Stimulated activated CD8-positive, alpha-beta memory T cell treated with anti-CD3 and anti-CD28 coated beads, Interleukin-4, amount 100 ng/mL, for 1 hour (primary cell): Measurements from ENCODE around the gene POP7.
A peak's percentile ranks its signal among the peaks of the same experiment; 100 is the strongest.
"Not testable (repeated sequence)": the region's sequence is repeated elsewhere in the genome, so short reads cannot be mapped to it uniquely, and the experiment has no call there.

Experiments used
- DNase-seq, 2 donors: peaks; one replicate each; pipeline ENCODE4 v3.0.0-alpha.2; 2020; ENCODE audit warnings: low read depth in 2 of 2, low spot score in 1 of 2

The POP7 gene

DNA sequence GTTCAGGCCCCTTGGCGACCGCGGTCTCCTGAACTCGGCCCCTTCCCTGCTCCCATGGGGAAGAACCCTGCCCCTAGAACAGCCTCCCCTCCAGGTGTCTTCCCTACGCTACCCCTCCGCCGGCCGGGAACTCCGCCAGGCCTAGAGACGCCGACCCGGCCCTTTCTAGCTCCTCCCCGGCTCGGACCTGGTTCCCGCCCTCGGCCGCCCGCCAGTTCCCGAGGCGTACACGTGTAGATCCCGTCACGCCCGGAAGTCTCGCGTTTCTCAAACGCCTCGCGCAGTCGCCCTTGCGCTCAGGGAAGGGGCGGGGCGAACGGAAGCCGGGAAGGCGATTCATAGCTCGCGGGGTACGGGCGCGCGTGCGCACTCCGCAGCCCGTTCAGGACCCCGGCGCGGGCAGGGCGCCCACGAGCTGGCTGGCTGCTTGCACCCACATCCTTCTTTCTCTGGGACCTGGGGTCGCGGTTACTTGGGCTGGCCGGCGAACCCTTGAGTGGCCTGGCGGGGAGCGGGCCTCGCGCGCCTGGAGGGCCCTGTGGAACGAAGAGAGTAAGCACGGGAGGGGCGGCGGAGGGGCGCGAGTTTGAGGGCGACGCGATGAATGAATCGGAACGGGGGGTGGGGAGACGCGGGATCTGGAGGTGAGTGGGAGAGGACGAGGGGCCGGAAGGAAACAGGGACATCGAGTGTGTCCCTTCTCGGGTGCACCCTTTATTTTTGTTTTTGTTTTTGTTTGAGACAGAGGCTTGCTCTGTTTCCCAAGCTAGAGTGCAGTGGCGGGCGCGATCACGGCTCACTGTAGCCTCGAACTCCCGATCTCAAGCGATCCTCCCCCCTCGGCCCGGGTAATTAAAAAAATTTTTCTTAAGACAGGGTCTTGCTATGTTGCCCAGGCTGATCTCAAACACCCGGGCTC is at the start of gene POP7:
Gene POP7 (plus strand): TSS at position 369 of the 919 bp plus-strand sequence. CDS start 710 bp downstream, outside the sequence.
- DNase-seq, result peak; percentile 96

DNA sequence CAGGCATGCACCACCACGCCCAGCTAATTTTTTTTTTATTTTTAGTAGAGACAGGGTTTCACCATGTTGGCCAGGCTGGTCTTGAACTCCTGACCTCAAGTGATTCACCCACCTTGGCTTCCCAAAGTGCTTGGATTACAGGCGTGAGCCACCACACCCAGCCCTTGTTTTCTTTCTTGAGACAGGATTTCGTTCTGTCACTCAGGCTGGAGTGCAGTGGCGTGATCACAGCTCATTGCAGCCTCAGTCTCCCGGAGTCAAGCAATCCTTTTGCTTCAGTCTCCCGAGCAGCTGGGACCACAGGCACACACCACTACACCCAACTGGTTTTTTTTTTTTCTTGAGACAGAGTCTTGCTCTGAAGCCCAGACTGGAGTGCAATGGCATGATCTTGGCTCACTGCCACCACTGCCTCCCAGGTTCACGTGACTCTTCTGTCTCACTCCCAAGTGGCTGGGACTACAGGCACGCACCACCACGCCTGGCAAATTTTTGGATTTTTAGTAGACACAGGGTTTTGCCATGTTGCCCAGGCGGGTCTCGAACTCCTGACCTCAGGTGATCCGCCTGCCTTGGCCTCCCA is 43.6 kb upstream of the POP7 start:
- not testable (repeated sequence) for DNase-seq

DNA sequence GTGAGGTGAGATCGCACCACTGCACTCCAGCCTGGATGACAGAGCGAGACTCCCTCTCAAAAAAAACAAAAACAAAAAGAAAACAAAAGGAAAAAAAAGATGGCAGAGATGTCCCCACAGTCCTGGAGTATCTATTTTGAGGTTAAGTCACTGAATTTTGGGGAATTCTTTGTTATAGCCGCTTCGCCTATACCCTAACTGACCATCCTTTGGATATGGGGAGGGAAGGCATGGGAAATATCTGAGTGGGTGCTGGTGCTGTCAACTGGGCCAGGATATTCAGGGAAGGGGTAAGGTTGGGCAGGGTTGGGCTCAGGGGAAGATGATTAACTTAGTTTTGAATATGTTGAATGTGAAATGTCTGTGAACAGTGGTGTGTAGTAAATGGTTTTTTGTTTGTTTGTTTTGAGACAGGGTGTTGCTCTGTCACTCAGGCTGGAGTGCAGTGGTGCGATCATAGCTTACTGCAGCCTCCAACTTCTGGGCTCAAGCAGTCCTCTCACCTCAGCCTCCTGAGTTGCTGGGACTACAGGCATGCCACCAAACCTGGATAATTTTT is 40.7 kb upstream of the POP7 start:
- DNase-seq, result no peak

DNA sequence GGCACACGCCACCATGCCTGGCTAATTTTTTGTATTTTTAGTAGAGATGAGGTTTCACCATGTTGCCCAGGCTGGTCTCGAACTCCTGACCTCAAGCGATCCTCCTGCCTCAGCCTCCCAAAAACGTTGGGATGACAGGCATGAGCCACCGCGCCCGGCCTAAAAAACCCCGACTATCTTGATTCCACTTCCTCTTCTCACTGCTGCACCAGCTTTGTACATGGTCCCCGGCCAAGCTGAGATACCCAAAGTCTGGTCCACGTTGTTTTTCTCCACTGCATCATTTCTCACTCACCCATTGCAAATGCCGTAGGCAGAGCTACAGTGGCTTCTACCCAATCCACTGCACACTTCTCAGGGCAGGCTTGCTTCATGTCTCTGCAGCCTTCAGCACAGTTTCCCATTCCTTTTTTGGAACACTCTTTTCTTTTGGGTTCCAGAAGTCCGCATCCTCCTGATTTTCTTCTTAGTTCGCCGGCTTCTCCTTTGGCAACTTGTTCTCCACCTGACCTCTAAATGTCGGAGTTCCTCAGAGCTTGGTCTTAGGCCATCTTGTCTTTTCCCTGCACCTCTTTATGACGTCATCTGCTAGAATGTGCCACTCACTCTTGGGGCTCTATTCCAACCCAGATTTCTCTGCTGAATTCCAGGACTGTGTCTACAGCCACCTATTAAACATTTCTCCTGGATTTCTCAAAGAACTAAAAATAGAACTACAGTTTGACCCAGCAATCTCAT is 38.4 kb upstream of the POP7 start:
- no peak for DNase-seq

DNA sequence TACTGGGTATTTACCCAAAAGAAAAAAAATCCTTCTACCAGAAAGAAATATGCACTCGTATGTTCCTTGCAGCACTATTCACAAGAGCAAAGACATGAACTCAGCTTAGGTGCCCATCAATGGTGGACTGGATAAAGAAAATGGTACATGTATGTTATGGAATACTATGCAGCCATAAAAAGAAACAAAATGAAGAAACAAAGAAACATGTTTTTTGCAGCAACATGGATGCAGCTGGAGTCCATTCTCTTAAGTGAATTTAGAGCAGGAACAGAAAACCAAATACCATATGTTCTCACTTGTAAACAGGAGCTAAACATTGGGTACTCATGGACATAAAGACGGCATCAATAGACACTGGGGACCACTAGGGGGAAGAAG is 37.9 kb upstream of the POP7 start:
- no peak for DNase-seq

DNA sequence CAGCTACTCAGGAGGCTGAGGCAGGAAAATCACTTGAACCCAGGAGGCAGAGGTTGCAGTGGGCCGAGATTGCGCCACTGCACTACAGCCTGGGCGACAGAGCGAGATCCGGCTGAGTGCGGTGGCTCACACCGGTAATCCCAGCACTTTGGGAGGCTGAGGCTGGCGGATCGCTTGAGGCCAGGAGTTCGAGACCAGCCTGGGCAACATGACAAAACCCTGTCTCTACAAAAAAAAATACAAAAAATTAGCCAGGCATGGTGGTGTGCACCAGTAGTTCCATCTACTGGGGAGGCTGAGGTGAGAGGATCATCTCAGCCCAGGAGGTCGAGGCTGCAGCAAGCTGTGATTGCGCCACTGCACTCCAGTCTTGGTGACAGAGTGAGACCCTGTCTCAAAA is 36.8 kb upstream of the POP7 start:
- not testable (repeated sequence) for DNase-seq

DNA sequence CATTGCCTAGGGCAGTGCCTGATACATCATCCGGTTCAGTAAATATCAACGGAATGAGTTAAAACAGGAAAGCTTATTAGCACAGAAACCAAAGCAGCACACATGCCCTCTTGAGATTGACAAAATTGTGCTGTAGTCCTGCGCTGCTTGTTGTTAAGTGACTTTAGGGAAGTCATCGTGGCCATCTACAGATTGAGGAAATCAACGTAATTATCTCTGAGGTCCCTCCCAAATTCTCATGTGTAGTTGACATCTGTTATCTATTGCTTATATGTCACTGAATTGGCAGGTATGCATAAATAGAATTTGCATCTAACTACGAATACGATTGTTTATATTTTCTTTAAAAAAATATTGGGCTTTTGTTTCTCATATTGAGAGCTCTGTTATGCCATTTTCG is 35.8 kb upstream of the POP7 start:
- DNase-seq, result no peak

DNA sequence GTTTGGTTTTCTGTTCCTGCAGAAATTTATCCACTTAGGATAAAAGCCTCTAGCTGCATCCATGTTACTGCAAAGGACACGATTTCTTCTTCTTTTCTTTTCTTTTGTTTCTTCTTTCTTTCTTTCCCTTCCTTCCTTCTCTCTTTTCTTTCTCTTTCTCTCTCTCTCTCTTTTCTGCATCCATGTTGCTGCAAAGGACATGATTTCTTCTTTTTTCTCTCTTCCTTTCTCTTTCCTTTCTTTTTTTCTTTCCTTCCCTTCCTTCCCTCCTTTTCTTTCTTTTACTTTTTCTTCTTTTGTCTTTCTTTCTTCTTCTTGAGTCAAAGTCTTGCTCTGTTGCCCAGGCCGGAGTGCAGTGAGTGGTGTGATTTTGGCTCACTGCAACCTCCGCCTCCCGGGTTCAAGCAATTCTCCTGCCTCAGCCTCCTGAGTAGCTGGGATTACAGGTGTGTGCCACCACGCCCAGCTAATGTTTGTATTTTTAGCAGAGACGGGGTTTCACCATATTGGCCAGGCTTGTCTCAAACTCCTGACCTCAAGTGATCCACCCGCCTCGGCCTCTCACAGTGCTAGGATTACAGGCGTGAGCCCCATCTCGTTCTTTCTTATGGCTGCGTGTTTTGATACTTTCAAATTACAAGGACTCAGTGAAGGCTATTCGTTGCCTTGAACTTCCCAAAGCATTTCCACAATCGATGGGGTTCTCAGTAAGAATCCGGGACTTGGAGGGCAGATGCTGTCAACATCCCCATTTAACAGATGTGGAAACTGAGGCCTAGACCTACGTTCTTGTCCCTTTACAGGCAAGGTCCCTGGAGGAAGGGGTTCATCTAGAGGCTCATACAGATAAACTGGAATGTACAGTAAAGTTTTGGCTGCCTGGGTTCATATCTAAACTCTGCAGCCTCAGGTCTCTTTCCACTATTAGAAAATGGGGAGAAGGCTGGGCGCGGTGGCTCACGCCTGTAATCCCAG is 34.3 kb upstream of the POP7 start:
- no peak for DNase-seq

DNA sequence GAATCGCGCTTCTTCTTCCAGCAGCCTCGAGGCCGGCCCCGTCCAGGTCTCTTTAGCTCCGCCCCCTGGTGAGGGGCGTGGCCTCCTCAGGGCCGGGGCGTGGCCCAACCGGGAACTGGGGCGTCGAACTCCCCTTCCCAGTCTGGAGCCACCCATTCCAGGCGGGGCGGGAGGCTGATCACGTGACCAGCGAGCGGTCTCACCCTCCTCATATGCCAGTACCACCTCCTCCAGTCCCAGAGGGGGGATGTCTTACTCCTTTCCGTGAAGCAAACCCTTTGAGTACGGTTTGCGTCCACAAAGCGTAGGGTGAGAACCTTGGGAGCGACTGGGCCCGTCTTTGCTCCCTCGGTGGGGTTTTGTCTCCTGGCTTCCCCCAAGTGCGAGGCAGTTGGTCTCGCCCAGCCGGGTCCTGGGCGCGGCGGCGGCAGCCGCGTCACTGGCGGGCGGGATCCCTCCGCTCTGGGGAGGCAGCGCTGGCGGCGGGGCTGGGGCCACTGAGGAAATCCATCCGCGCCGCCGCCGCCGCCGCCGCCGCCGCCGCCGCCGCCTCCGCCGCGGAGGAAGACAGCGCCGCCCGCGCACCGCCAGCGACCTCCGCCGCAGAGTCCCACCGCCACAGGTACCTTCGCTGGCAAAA is 32.5 kb upstream of the POP7 start, which contains the start of gene GNB2:
Gene GNB2 (plus strand): TSS at position 439 of the 640 bp plus-strand sequence. CDS start 2,526 bp downstream, outside the sequence.
- peak; percentile 94 to 95 for DNase-seq

DNA sequence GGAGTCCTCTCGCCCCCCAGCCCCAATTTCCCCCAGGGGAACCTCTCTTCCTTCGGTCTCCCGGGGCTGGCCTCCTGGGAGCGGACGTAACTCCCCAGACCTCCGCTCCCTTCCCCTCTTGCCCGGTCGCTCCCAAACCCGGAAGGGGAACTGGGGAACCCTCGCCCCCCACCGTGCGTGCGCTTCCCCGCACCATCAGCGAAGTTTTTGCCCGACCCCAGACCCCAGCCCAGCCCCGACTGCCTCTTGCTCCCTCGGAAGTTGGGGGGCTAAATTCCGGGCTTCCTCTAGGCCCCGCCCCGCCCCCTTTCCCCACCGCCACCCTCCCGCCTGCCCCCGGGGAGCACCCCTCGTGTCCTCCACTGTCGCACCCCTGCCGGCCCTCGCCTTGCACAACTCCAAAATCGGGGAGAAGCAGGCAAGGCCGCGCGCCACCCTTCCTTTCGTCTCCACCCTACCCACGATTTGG is 31.9 kb upstream of the POP7 start:
- no peak for DNase-seq

DNA sequence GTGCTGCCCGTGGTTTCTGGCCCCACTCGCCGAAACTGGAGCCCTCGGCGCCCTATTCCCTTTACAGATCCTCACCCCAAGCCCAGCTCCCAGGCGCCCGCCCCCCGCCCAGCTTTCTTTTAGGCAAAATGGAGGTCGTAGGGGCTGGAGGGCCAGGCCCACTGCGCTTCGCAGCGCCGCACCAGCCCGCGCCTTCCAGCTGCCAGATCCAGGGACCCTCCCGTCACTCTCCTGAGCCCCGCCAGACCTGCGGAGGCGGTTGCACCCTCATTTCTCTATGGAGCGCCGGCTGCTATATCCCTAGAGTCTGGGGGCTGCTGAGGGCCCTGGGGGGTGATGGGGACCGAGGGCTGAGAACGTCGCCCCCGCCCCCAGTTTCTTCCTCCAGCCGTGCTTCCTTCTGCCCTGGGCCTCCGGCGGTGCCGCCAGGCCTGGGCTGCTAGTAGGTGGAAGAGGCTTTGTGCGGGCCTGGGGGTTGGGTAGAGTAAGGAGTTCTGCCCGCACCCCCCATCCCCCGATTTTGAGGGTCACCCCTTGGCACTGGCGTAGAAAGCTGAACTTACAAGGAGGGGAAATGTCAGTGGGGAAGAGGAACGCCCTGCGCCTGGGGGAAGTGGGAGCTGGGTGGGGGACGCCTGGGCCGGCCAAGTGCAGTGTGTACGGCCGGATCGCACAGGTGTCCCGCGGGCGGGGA is 31.4 kb upstream of the POP7 start:
- no peak for DNase-seq

DNA sequence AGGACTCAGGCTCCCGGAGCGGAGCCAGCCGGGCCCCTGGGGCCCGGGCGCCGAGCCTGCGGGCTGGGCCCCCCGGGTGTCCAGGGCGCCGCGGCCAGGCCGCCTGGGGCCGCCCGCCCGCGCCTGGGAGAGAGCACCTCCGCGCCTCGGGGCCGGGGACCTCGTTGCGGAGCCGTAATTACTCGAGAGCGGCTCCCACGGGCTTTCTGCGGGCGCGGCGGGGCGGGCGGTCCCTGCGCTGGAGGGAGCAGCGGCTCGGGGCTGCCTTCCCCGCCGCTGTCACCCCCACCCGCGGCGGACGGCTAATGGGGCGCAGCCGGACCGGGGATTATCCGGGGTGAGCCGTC is 30.8 kb upstream of the POP7 start:
- no peak for DNase-seq

DNA sequence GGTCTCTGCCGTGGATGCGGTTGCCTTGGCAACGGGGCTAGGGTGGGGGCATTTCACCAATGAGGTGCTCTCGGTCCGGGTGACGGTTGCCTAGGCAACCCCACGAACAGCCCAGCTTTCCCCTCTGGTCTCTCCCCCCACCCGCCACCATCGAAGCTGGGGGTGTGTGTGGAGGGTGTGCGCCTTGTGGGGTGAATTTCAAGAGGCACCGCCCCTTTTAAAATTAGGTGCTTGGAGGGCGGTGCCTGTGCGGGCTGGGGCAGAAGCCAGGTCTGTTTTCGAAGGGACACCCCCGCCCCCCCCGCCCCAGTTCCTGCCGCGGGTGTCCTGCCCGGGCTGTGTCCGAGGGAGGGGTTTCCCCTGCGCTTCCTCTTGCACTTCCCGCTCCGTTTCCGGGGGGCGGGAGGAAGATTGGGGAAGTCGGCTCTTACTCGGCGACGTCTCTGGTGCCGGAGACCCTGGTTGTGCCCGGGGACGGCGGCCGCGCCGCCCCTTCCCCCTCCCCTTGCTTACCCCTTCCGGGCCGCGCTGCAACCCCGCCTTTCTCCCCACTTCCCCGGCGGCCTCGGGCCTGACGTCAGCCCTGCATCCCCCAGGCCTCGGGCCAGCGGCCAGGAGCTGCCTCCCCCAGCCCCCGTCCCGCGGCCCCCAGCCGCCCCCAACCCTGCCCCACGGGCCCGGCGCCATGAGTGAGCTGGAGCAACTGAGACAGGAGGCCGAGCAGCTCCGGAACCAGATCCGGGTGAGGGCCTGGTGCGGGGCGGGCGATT is 30.2 kb upstream of the POP7 start:
- DNase-seq, result peak; percentile 57 to 71

DNA sequence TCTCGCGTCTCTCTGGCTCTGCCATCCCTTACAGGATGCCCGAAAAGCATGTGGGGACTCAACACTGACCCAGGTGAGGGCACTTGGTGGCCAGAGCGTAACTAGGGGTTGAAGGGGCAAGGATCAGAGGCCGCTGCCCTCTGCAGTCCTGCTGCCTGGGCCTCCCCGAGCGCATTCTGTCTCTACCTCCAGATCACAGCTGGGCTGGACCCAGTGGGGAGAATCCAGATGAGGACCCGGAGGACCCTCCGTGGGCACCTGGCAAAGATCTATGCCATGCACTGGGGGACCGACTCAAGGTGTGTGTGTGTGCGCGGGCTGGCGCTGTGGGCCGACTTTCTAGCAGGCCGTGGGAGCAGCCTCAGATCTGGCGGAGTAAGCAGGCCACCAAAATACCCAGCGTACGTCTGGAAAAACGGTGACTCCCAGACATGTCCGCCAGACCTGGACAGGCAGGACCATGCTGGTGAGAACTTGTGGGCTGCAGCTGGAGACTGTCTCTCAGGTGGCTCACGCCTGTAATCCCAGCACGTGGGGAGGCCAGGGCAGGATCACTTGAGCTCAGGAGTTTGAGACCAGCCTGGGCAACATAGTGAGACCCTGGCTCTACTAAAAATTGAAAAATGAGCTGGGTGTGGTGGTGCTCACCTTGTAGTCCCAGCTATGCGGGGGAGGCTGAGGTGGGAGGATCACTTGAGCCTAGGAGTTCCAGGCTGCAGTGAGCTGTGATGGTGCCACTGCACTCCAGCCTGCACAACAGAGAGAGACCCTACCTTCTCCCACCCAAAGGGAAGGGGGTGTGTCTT is 29.2 kb upstream of the POP7 start:
- DNase-seq, result no peak

DNA sequence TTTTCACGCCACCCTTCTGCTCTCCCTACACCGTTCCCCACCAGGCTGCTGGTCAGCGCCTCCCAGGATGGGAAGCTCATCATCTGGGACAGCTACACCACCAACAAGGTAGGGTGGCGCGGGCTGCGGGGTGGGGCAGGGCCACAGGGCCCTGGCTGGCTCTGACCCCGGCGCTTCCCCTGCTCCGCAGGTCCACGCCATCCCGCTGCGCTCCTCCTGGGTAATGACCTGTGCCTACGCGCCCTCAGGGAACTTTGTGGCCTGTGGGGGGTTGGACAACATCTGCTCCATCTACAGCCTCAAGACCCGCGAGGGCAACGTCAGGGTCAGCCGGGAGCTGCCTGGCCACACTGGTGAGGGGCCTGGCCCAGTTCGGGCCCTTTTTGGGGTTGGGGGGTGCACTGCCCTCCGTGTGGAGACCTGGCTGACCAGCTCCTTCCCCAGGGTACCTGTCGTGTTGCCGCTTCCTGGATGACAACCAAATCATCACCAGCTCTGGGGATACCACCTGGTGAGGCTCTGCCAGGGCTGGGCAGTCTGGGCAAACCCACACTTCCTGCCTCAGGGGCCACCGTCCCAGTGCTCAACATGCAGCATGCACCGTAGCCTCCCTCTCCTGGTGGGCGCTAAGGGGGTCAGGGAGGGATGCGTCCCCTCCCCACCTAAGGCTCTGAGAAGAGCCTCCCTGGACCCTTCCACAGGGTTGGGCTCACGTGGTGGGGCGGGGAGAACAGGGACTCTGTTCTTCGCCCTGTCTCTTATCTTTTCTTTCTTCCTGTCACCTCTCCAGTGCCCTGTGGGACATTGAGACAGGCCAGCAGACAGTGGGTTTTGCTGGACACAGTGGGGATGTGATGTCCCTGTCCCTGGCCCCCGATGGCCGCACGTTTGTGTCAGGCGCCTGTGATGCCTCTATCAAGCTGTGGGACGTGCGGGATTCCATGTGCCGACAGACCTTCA is 28.3 kb upstream of the POP7 start:
- DNase-seq, result no peak

DNA sequence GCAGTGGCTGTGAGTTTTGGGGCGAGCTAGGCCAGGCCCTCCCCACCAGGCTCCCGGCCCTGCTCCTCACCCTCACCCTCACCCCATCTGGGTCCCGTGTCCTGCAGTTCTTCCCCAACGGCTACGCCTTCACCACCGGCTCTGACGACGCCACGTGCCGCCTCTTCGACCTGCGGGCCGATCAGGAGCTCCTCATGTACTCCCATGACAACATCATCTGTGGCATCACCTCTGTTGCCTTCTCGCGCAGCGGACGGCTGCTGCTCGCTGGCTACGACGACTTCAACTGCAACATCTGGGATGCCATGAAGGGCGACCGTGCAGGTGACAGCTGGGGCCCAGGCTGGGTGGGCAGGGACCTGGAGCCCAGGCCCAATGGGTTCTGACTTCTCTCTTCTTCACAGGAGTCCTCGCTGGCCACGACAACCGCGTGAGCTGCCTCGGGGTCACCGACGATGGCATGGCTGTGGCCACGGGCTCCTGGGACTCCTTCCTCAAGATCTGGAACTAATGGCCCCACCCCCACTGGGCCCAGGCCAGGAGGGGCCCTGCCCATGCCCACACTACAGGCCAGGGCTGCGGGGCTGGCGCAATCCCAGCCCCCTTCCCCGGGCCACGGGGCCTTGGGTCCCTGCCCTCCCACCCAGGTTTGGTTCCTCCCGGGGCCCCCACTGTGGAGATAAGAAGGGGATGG is 27.5 kb upstream of the POP7 start:
- no peak for DNase-seq
